Body of pancreas (tissue), 4 donors: ENCODE measurements around the gene ZNF441. TPM values are rescaled to one million over a fixed set of nuclear protein-coding genes. Genes with fewer than 3 reads are reported as not detected.

Source experiments
- ATAC-seq: fragments of 150-250 bp; one replicate; pipeline ENCODE4 v1.9.1; 2016
- DNase-seq, 4 donors: peaks; one replicate each; pipeline ENCODE4 v3.0.0-alpha.2; 2019
- H3K27ac ChIP-seq, 4 donors: fragments of 200-600 bp; sonication (generic); 1 replicate in 3 of 4; 2 replicates in 1 of 4; pipeline versions ENCODE4 v1.5.1 to v1.6.1; 2016 to 2019; ENCODE audit warnings: mild to moderate bottlenecking in 1 of 4, mixed read lengths in 1 of 4, moderate library complexity in 1 of 4
- H3K27me3 ChIP-seq, 2 donors: fragments of 200-600 bp; sonication (generic); one replicate each; pipeline ENCODE4 v1.6.0; 2016; ENCODE audit warnings: mild to moderate bottlenecking in 1 of 2
- H3K36me3 ChIP-seq, 2 donors: fragments of 200-600 bp; sonication (generic); replicated peaks in 1 of 2; 2 replicates each; pipeline ENCODE4 v1.5.1; 2016; ENCODE audit warnings: low read depth in 2 of 2; ENCODE audit not compliant: insufficient read depth in 1 of 2
- H3K4me1 ChIP-seq: fragments of 200-600 bp; sonication (generic); one replicate; pipeline ENCODE4 v1.6.0; 2016
- H3K4me3 ChIP-seq, 2 donors: fragments of 200-600 bp; sonication (generic); 1 replicate in 1 of 2; 2 replicates in 1 of 2; pipeline ENCODE4 v1.5.1; 2016 to 2019
- H3K9me3 ChIP-seq, 3 donors: fragments of 200-600 bp; sonication (generic); 1 replicate in 2 of 3; 2 replicates in 1 of 3; pipeline ENCODE4 v1.5.1; 2016
- CTCF ChIP-seq, 7 experiments: fragments of 450-650 bp in 4 of 7; fragments of 200-600 bp in 3 of 7; sonication (generic) in 3 of 7; IDR thresholded peaks; one replicate each; pipeline ENCODE4 v1.5.1; 2016 to 2019; ENCODE audit warnings: antibody characterized with exemption in 7 of 7
- POLR2A ChIP-seq, 3 donors: fragments of 450-650 bp; IDR thresholded peaks; one replicate each; pipeline ENCODE4 v1.6.1; 2016; ENCODE audit warnings: antibody characterized with exemption in 3 of 3, mild to moderate bottlenecking in 2 of 3
- WGBS, 2 donors: methylation state at CpG; one replicate each; pipeline ENCODE4 v1.1.5; 2017; 5-methylcytosine and 5-hydroxymethylcytosine counted together
- intact Hi-C: fragments of 100-400 bp; cut with DNase I; formaldehyde crosslinking; loops from one replicate; pipeline ENCODE4 v1.15.1; 2023
- total RNA-seq, 2 donors: library from RNA; depleted of rRNA; stranded (reverse); fragments of >200 nt; gene quantifications; one replicate each; pipeline ENCODE4 v1.1.0, GENCODE V29; 2016

The ZNF441 gene
- total RNA-seq, 2 donors from 2014 or later, result 7.3 to 13.8 TPM

- H3K9me3 ChIP-seq, result peaks cover 0 to 26% (median 0%) of the 10 kb centered on the region in 3 donors
- intact Hi-C loops, result no loop called here
- TF ChIP-seq CTCF (IDR thresholded peaks at IDR 0.05) (no peak), POLR2A (IDR thresholded peaks at IDR 0.05) (no peak)
Observed at GRCh38 chr19:11832253-11832912, 65.6 kb downstream of the ZNF441 start.

GRCh38 chr19:11833541-11833940 lies 66.7 kb downstream of the ZNF441 start:
- Histone ChIP-seq H3K9me3 (peaks cover 0 to 26% (median 0%) of the 10 kb centered on the region in 3 donors), H3K27ac (no peak overlapping the region), H3K36me3 (peaks cover 16 to 17% of the 10 kb centered on the region in 2 donors), H3K4me1 (no peaks in the 10 kb centered on the region), H3K27me3 (no peaks in the 10 kb centered on the region), H3K4me3 (no peak overlapping the region)
- ATAC-seq, result no peak
- DNase-seq, result no peak
- TF ChIP-seq CTCF (IDR thresholded peaks at IDR 0.05) (no peak), POLR2A (IDR thresholded peaks at IDR 0.05) (no peak)
- intact Hi-C loops, result no loop called here
- WGBS, 2 donors, result 93 to 100% methylated on average over 2 of the region's 2 CpGs

More at GRCh38 chr19:11832253-11832912, 65.6 kb downstream of the ZNF441 start:
- H3K4me3 ChIP-seq, result no peak overlapping the region
- H3K4me1 ChIP-seq, result no peaks in the 10 kb centered on the region
- no peak overlapping the region for H3K27ac ChIP-seq
- H3K36me3 ChIP-seq, result peaks cover 16 to 17% of the 10 kb centered on the region in 2 donors
- no peaks in the 10 kb centered on the region for H3K27me3 ChIP-seq
- ATAC-seq (no peak), DNase-seq (no peak)
- WGBS, 2 donors, result 95 to 98% methylated on average over 8 of the region's 8 CpGs

Other genes starting within 250 kb of the ZNF441 start
- 10 to 100 TPM; 55.8 to 79.1 TPM for gene ECSIT, start 237.9 kb upstream of the ZNF441 start, total RNA-seq
- 10 to 100 TPM; 10.9 to 15.2 TPM for gene CNN1, start 228.1 kb upstream of the ZNF441 start, total RNA-seq
- 10 to 100 TPM; 36.6 TPM for gene ELOF1, start 207.8 kb upstream of the ZNF441 start, total RNA-seq
- gene ACP5, start 189.4 kb upstream of the ZNF441 start, total RNA-seq, result 10 to 100 TPM in 1 of 2 donors, 1 to 10 TPM in 1; 8.0 to 22.4 TPM
- 1 to 10 TPM; 4.6 to 8.8 TPM for gene ZNF627, start 169.5 kb upstream of the ZNF441 start, total RNA-seq
- 10 to 100 TPM in 1 of 2 donors, 1 to 10 TPM in 1; 4.7 to 11.9 TPM for gene ZNF823, start 28.1 kb upstream of the ZNF441 start, total RNA-seq
- gene ZNF491, start 31.5 kb downstream of the ZNF441 start, total RNA-seq, result 1 to 10 TPM; 1.0 to 2.6 TPM
- gene ZNF440, start 47.3 kb downstream of the ZNF441 start, total RNA-seq, result 10 to 100 TPM in 1 of 2 donors, 1 to 10 TPM in 1; 6.0 to 11.9 TPM
- gene ZNF439, start 81.7 kb downstream of the ZNF441 start, total RNA-seq, result 1 to 10 TPM; 4.4 to 7.9 TPM
- gene ZNF69, start 120.8 kb downstream of the ZNF441 start, total RNA-seq, result 10 to 100 TPM; 13.2 to 14.8 TPM
- gene ZNF700, start 158.1 kb downstream of the ZNF441 start, total RNA-seq, result 10 to 100 TPM; 16.3 to 26.4 TPM
- gene ZNF763, start 198.0 kb downstream of the ZNF441 start, total RNA-seq, result 1 to 10 TPM in 1 of 2 donors, under 1 TPM in 1; 0.66 to 2.9 TPM